H1 (cell line): Measurements from ENCODE around the gene GAS7. TPM values are rescaled to one million over a fixed set of nuclear protein-coding genes. Genes with fewer than 3 reads are reported as not detected.

Experiments used
- CTCF ChIA-PET: fragments of 300-600 bp; sonication (Branson Sonifier 250); formaldehyde crosslinking; loops from one replicate; lab custom pipeline; 2021; ENCODE audit not compliant: partially characterized antibody; lab: Charles Lee
- POLR2A ChIA-PET: fragments of 300-600 bp; sonication (Branson Sonifier 250); formaldehyde crosslinking; loops from one replicate; lab custom pipeline; 2021; ENCODE audit warnings: inconsistent platforms; ENCODE audit not compliant: partially characterized antibody; lab: Charles Lee
- DNase-seq, 2 experiments: peaks; one replicate each; pipeline versions ENCODE4 v3.0.0 to v3.0.0-alpha.2; 2010 to 2022; ENCODE audit warnings: low spot score in 2 of 2, low read depth in 1 of 2, mixed read lengths in 1 of 2
- FAIRE-seq: peaks from 2 replicates; lab custom pipeline; 2011; peaks lifted over from hg19 to GRCh38; lab: Jason Lieb, UNC
- H2AFZ ChIP-seq: 2 replicates; pipeline ENCODE4 v1.8.1; 2012; ENCODE audit warnings: low read length, inconsistent platforms
- H2AK5ac ChIP-seq: 2 replicates; pipeline ENCODE4 v1.6.1; 2013; ENCODE audit warnings: low read depth, low read length
- H2BK120ac ChIP-seq: replicated peaks from 2 replicates; pipeline ENCODE3; 2013; ENCODE audit warnings: low read depth, low read length, inconsistent platforms
- H2BK12ac ChIP-seq: 2 replicates; pipeline ENCODE4 v1.6.1; 2013; ENCODE audit warnings: low read depth, low read length
- H2BK15ac ChIP-seq: 2 replicates; pipeline ENCODE4 v1.6.1; 2013; ENCODE audit warnings: low read length
- H2BK20ac ChIP-seq: 2 replicates; pipeline ENCODE4 v1.6.1; 2013; ENCODE audit warnings: low read length
- H2BK5ac ChIP-seq: 2 replicates; pipeline ENCODE4 v1.6.1; 2013; ENCODE audit warnings: low read depth, low read length
- H3K14ac ChIP-seq: 2 replicates; pipeline ENCODE4 v1.6.1; 2013; ENCODE audit warnings: inconsistent platforms; ENCODE audit not compliant: insufficient read length
- H3K18ac ChIP-seq: 2 replicates; pipeline ENCODE4 v1.6.1; 2013; ENCODE audit warnings: low read length; ENCODE audit errors: extremely low read depth
- H3K23ac ChIP-seq: 2 replicates; pipeline ENCODE4 v1.6.1; 2013; ENCODE audit warnings: inconsistent platforms; ENCODE audit not compliant: insufficient read length
- H3K23me2 ChIP-seq: 2 replicates; pipeline ENCODE4 v1.6.1; 2013; ENCODE audit warnings: low read depth, low read length
- H3K27ac ChIP-seq: 2 replicates; pipeline ENCODE4 v1.6.1; 2011; ENCODE audit warnings: low read depth, low read length, inconsistent platforms
- H3K27me3 ChIP-seq, 4 experiments: replicated peaks in 1 of 4; 1 replicate in 1 of 4; 2 replicates in 3 of 4; pipeline versions ENCODE4 v1.6.1 to v1.8.1; 2011 to 2013; ENCODE audit warnings: low read length in 3 of 4, mild to moderate bottlenecking in 3 of 4, inconsistent platforms in 2 of 4, mixed read lengths in 2 of 4, moderate library complexity in 1 of 4; ENCODE audit not compliant: control insufficient read depth in 3 of 4, insufficient read depth in 3 of 4; ENCODE audit errors: extremely low read depth in 1 of 4
- H3K36me3 ChIP-seq, 4 experiments: 2 replicates each; pipeline versions ENCODE4 v1.6.1 to v1.8.1; 2011 to 2013; ENCODE audit warnings: mild to moderate bottlenecking in 4 of 4, low read length in 3 of 4, moderate library complexity in 2 of 4, control low read depth in 1 of 4, inconsistent platforms in 1 of 4; ENCODE audit not compliant: insufficient read depth in 4 of 4, control insufficient read depth in 2 of 4
- H3K4ac ChIP-seq: replicated peaks from 2 replicates; pipeline ENCODE3; 2013; ENCODE audit warnings: low read length, low read depth, mixed read lengths, inconsistent platforms; ENCODE audit not compliant: insufficient read length
- H3K4me1 ChIP-seq, 4 experiments: replicated peaks in 1 of 4; 1 replicate in 1 of 4; 2 replicates in 3 of 4; pipeline versions ENCODE4 v1.6.1 to v1.8.1; 2011 to 2013; ENCODE audit warnings: low read length in 3 of 4, inconsistent platforms in 2 of 4, mixed read lengths in 1 of 4; ENCODE audit not compliant: insufficient read depth in 4 of 4, control insufficient read depth in 3 of 4
- H3K4me2 ChIP-seq, 2 experiments: 2 replicates each; pipeline versions ENCODE4 v1.6.1 to v1.8.1; 2011 to 2013; ENCODE audit warnings: low read depth in 2 of 2, low read length in 2 of 2, control low read depth in 1 of 2, inconsistent platforms in 1 of 2, mild to moderate bottlenecking in 1 of 2; ENCODE audit not compliant: insufficient read depth in 1 of 2
- H3K4me3 ChIP-seq, 4 experiments: fragments of 200-600, 300-600 bp in 1 of 4; sonication (generic), shearing (Covaris generic), sonication (Bioruptor Twin) in 1 of 4; 2 replicates each; pipeline versions ENCODE4 v1.5.1 to v1.8.1; 2011 to 2016; ENCODE audit warnings: low read length in 4 of 4, low read depth in 3 of 4, control low read depth in 2 of 4, inconsistent platforms in 2 of 4, mild to moderate bottlenecking in 2 of 4, mixed read lengths in 1 of 4, moderate library complexity in 1 of 4; ENCODE audit not compliant: insufficient read depth in 2 of 4; ENCODE audit errors: extremely low read depth in 1 of 4
- H3K56ac ChIP-seq: replicated peaks from 2 replicates; pipeline ENCODE3; 2013; ENCODE audit warnings: low read depth, mild to moderate bottlenecking, mixed read lengths, low read length, inconsistent platforms; ENCODE audit not compliant: insufficient read length
- H3K79me1 ChIP-seq: 2 replicates; pipeline ENCODE4 v1.6.1; 2013; ENCODE audit warnings: low read depth, low read length, control low read depth
- H3K79me2 ChIP-seq, 2 experiments: 2 replicates each; pipeline versions ENCODE4 v1.6.1 to v1.8.1; 2012 to 2013; ENCODE audit warnings: low read length in 2 of 2, mild to moderate bottlenecking in 2 of 2, inconsistent platforms in 1 of 2; ENCODE audit not compliant: insufficient read depth in 2 of 2, control insufficient read depth in 1 of 2
- H3K9ac ChIP-seq, 4 experiments: replicated peaks in 1 of 4; 1 replicate in 1 of 4; 2 replicates in 3 of 4; pipeline versions ENCODE4 v1.6.1 to v1.8.1; 2011 to 2013; ENCODE audit warnings: low read depth in 3 of 4, low read length in 3 of 4, control low read depth in 2 of 4, mild to moderate bottlenecking in 2 of 4, moderate library complexity in 2 of 4, inconsistent platforms in 1 of 4; ENCODE audit errors: extremely low read depth in 1 of 4
- H3K9me3 ChIP-seq, 2 experiments: 2 replicates each; pipeline versions ENCODE4 v1.6.1 to v1.8.1; 2012 to 2013; ENCODE audit warnings: mild to moderate bottlenecking in 2 of 2, moderate library complexity in 2 of 2, control low read depth in 1 of 2, inconsistent platforms in 1 of 2, low read depth in 1 of 2, low read length in 1 of 2, mixed read lengths in 1 of 2; ENCODE audit not compliant: insufficient read depth in 2 of 2
- H4K20me1 ChIP-seq, 2 experiments: replicated peaks in 1 of 2; 2 replicates each; pipeline versions ENCODE3 to v1.8.1; 2011 to 2013; ENCODE audit warnings: inconsistent platforms in 2 of 2, low read length in 2 of 2, mild to moderate bottlenecking in 1 of 2; ENCODE audit not compliant: insufficient read depth in 2 of 2, control insufficient read depth in 1 of 2
- H4K5ac ChIP-seq: 2 replicates; pipeline ENCODE4 v1.6.1; 2013; ENCODE audit warnings: low read length, low read depth, mixed read lengths, inconsistent platforms; ENCODE audit not compliant: insufficient read length
- H4K8ac ChIP-seq: 2 replicates; pipeline ENCODE4 v1.8.0; 2013; ENCODE audit warnings: mild to moderate bottlenecking, moderate library complexity, low read length, inconsistent platforms; ENCODE audit not compliant: insufficient read depth; ENCODE audit errors: extremely low read depth
- H4K91ac ChIP-seq: replicated peaks from 2 replicates; pipeline ENCODE3; 2013; ENCODE audit warnings: low read length, mixed read lengths, inconsistent platforms; ENCODE audit not compliant: insufficient read length
- JUN ChIP-seq: IDR thresholded peaks from 2 replicates; pipeline ENCODE4 v1.6.1; 2011; ENCODE audit warnings: low read depth, mild to moderate bottlenecking, improper control_type of control experiment, low read length
- RAD21 ChIP-seq, 2 experiments: IDR thresholded peaks in 1 of 2; conservative IDR thresholded peaks in 1 of 2; 2 replicates each; pipeline ENCODE4 v1.6.1; 2011; ENCODE audit warnings: low read depth in 2 of 2, low read length in 2 of 2, improper control_type of control experiment in 1 of 2, inconsistent platforms in 1 of 2, mild to moderate bottlenecking in 1 of 2, moderate library complexity in 1 of 2
- ZNF274 ChIP-seq: IDR thresholded peaks from 2 replicates; pipeline ENCODE4 v1.7.0; 2012; ENCODE audit warnings: low read length, borderline replicate concordance; ENCODE audit errors: extremely low read depth
- WGBS, 2 experiments: shearing (Covaris generic) in 1 of 2; methylation state at CpG; one replicate each; pipeline versions ENCODE4 v1.1.6 to v1.1.7; 2013 to 2015; ENCODE audit warnings: low lambda C conversion rate in 2 of 2, mixed read lengths in 2 of 2, inconsistent platforms in 1 of 2, low coverage in 1 of 2, missing lambda C conversion rate in 1 of 2; ENCODE audit not compliant: insufficient replicate concordance in 2 of 2, insufficient coverage in 1 of 2, insufficient read length in 1 of 2; ENCODE audit errors: extremely low coverage in 1 of 2, missing lambda C conversion rate in 1 of 2; 5-methylcytosine and 5-hydroxymethylcytosine counted together
- polyA plus RNA-seq, 7 experiments: library from polyadenylated mRNA; depleted of rRNA in 3 of 7; stranded (reverse) in 5 of 7; unstranded in 2 of 7; fragments of >200 nt in 5 of 7; fragments of 200-250 nt in 2 of 7; gene quantifications; 1 replicate in 5 of 7; 2 replicates in 1 of 7; 4 replicates in 1 of 7; pipeline versions ENCODE4 v1.2.1 to v1.2.3, GENCODE V29; 2011 to 2013; ENCODE audit warnings: missing spikeins in 2 of 7, mixed read lengths in 2 of 7
- total RNA-seq: library from RNA; stranded (reverse); fragmentation: NEBNext Ultra II Directional; extraction: Animal tissue kit (Norgen Biotek cat#: 25700); gene quantifications from 2 replicates; pipeline ENCODE4 v1.2.1, GENCODE V29; 2021
- TF ChIP-seq, protein P1 (sequence below), 3 experiments: IDR thresholded peaks; 1 replicate in 2 of 3; 2 replicates in 1 of 3; pipeline versions ENCODE4 v1.5.1 to v1.6.1; 2011; ENCODE audit warnings: low read length in 3 of 3, mild to moderate bottlenecking in 3 of 3, inconsistent platforms in 2 of 3, low read depth in 1 of 3, moderate library complexity in 1 of 3; ENCODE audit not compliant: insufficient read depth in 1 of 3; ENCODE audit errors: control extremely low read depth in 1 of 3

The GAS7 gene
- total and polyA plus RNA-seq, 2 of the 8 experiments (the other 6 are each of a cell fraction or from before 2014, with no cell fraction given): 5.0 to 14.5 TPM

DNA sequence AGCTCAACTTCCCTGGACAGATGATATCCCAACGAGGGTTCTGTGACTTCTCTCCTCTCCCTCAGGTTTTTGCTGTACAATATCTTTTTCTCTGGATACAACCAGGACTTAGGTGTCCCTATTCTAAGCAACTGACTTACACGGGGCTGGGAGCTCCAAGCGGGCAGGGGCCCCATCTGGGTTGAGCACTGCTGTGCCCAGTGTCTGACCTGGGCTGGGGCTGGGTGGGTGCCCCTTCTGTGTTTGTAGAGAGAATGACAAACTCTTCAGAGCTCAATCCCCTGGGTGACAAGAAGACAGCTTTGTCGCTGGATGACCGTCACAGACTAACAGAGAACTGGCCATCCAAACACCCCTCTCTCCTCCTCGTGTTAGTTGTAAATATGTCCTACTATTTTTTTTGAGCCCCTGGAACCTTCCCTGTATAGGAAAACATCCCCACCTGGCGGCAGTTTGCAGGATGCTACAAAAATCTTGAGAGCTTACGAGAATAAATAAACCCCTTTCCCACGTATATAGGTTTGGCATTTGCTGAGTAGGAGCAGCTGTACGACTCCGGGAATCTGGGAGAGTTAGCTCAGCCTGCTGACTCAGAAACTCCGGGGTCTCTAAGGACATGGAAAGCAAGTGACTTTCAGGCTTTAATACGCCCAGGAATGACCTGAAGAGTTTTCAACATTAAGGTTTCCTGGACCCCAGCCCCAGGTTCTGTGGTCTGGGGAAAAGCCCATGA lies 269.6 kb downstream of the GAS7 start:
- Histone ChIP-seq H3K36me3 (no peaks in the 10 kb centered on the region), H2AK5ac (no peak overlapping the region), H2BK12ac (no peak overlapping the region), H3K23me2 (no peaks in the 10 kb centered on the region), H4K5ac (no peak overlapping the region), H2BK5ac (no peak overlapping the region), H2AFZ (no peak overlapping the region), H3K4me2 (no peak overlapping the region), H3K14ac (no peak overlapping the region), H3K18ac (no peak overlapping the region), H3K4me1 (peaks cover 0 to 5% (median 2%) of the 10 kb centered on the region in 4 experiments; a peak in 3 of 7 replicates), H3K79me1 (no peaks in the 10 kb centered on the region), H3K27me3 (no peaks in the 10 kb centered on the region), H2BK120ac (no peak overlapping the region), H3K79me2 (no peaks in the 10 kb centered on the region), H3K56ac (no peak overlapping the region), H3K4me3 (no peak overlapping the region), H3K9ac (no peak overlapping the region), H3K27ac (no peak overlapping the region), H2BK20ac (no peak overlapping the region), H3K4ac (no peak overlapping the region), H4K20me1 (no peaks in the 10 kb centered on the region), H2BK15ac (no peak overlapping the region), H4K91ac (no peak overlapping the region), H4K8ac (no peak overlapping the region), H3K9me3 (no peaks in the 10 kb centered on the region), H3K23ac (no peak overlapping the region)
- TF ChIP-seq, protein P1, sequence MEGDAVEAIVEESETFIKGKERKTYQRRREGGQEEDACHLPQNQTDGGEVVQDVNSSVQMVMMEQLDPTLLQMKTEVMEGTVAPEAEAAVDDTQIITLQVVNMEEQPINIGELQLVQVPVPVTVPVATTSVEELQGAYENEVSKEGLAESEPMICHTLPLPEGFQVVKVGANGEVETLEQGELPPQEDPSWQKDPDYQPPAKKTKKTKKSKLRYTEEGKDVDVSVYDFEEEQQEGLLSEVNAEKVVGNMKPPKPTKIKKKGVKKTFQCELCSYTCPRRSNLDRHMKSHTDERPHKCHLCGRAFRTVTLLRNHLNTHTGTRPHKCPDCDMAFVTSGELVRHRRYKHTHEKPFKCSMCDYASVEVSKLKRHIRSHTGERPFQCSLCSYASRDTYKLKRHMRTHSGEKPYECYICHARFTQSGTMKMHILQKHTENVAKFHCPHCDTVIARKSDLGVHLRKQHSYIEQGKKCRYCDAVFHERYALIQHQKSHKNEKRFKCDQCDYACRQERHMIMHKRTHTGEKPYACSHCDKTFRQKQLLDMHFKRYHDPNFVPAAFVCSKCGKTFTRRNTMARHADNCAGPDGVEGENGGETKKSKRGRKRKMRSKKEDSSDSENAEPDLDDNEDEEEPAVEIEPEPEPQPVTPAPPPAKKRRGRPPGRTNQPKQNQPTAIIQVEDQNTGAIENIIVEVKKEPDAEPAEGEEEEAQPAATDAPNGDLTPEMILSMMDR (IDR thresholded peaks at IDR 0.05; ENCODE audit: control extremely low read depth in 1 of 3, insufficient read depth in 1 of 3, low read depth in 1 of 3, low read length in 3 of 3): peak in 2 of 3 experiments; percentile 58 to 61; a peak in 3 of 4 replicates
- TF ChIP-seq RAD21 (IDR thresholded peaks at IDR 0.05 in 1 of 2, conservative IDR thresholded peaks at IDR 0.05 in 1 of 2; ENCODE audit: low read depth in 2 of 2, low read length in 2 of 2) (peak; percentile 48 to 65), ZNF274 (no peak), JUN (no peak)
- ChIA-PET POLR2A (no interaction called here), CTCF (interaction anchor here (0.6 to 8.4 kb wide), 39 partner anchors 8 to 701 kb away, joined by 3 to 130 read pairs (median 3); partner anchors contain the start of gene RCVRN)
- FAIRE-seq (peak; percentile 13), DNase-seq (peak; percentile 41 to 62)
- 56% methylated on average over 13 of the region's 13 CpGs; no CpG with 5 or more reads in 1 of the 2 experiments for WGBS, 2 experiments
